Aorta (tissue), 5 donors: ENCODE data around the gene CFAP92. TPM values are rescaled to one million over a fixed set of nuclear protein-coding genes. Genes with fewer than 3 reads are reported as not detected.

ENCODE experiments used
- ATAC-seq: fragments of 200-7000 bp; cut with Tn5 transposase; one replicate; pipeline ENCODE4 v1.9.1; 2022; ENCODE audit warnings: moderate library complexity; ENCODE audit not compliant: low FRiP score
- DNase-seq, 2 donors: peaks; one replicate each; pipeline ENCODE4 v3.0.0-alpha.2; 2020
- H3K27ac ChIP-seq, 2 donors: one replicate each; pipeline ENCODE4 v1.5.1; 2013; ENCODE audit warnings: low read length in 2 of 2, mild to moderate bottlenecking in 2 of 2, moderate library complexity in 2 of 2, control low read depth in 1 of 2, inconsistent platforms in 1 of 2, low read depth in 1 of 2
- H3K27me3 ChIP-seq, 2 donors: one replicate each; pipeline ENCODE4 v1.6.1; 2013; ENCODE audit warnings: control low read depth in 1 of 2, low read length in 1 of 2, mild to moderate bottlenecking in 1 of 2, moderate library complexity in 1 of 2; ENCODE audit not compliant: insufficient read depth in 2 of 2, control insufficient read depth in 1 of 2
- H3K36me3 ChIP-seq, 2 donors: one replicate each; pipeline ENCODE4 v1.6.1; 2013; ENCODE audit warnings: control low read depth in 1 of 2, low read length in 1 of 2, mild to moderate bottlenecking in 1 of 2; ENCODE audit not compliant: insufficient read depth in 2 of 2, control insufficient read depth in 1 of 2
- H3K4me1 ChIP-seq, 2 donors: one replicate each; pipeline ENCODE4 v1.6.1; 2013; ENCODE audit warnings: low read length in 2 of 2, control low read depth in 1 of 2, mild to moderate bottlenecking in 1 of 2, moderate library complexity in 1 of 2; ENCODE audit not compliant: insufficient read depth in 2 of 2, control insufficient read depth in 1 of 2
- H3K4me3 ChIP-seq, 2 donors: one replicate each; pipeline ENCODE4 v1.5.1; 2013; ENCODE audit warnings: low read length in 2 of 2, control low read depth in 1 of 2, mild to moderate bottlenecking in 1 of 2
- H3K9me3 ChIP-seq: one replicate; pipeline ENCODE4 v1.6.1; 2013; ENCODE audit warnings: mild to moderate bottlenecking, low read length; ENCODE audit not compliant: control insufficient read depth
- WGBS, 2 donors: extraction: QIAGEN DNeasy Blood & Tissue Kit; methylation state at CpG; one replicate each; pipeline ENCODE4 v1.1.7; 2013; 5-methylcytosine and 5-hydroxymethylcytosine counted together
- intact Hi-C, 2 donors: fragments of 100-400 bp; cut with DNase I; formaldehyde crosslinking; loops; one replicate each; pipeline versions ENCODE4 v1.14.2 to v1.15.0; 2022
- polyA plus RNA-seq, 2 donors: library from polyadenylated mRNA; stranded (reverse); fragments of 200-250 nt; gene quantifications; one replicate each; pipeline ENCODE4 v1.2.3, GENCODE V29; 2013
- total RNA-seq, 2 donors: library from RNA; stranded (reverse); fragmentation: NEBNext Ultra II Directional; extraction: Animal tissue kit (Norgen Biotek cat#: 25700); gene quantifications; one replicate each; pipeline ENCODE4 v1.2.1, GENCODE V29; 2021
- donor health status: healthy with polysubstance abuse.
- donor health status: Bipolar disorder and iron deficiency.
- donor health status: DM: no; HTN: no; CAD: no.
- donor health status: DM: no; HTN: no; CAD: no.
- donor health status: DM: yes; HTN: yes; CAD: no.

CFAP92 gene
- total and polyA plus RNA-seq, 4 donors: 0.62 to 1.2 TPM; not detected in 2

DNA sequence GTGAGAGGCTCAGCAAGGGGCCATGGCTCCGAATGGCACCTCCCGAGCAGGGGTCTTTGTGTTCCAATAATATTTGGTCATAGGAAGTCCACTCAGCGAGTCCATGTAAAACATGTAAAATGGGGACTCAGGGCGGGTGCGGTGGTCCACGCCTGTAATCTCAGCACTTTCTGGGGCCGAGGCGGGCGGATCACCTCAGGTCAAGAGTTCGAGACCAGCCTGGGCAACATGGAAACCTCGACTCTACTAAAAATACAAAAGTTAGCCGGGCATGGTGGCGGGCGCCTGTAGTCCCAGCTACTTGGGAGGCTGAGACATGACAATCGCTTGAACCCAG lies 33.6 kb upstream of the CFAP92 start:
- Histone ChIP-seq H3K4me1 (no peaks in the 10 kb centered on the region), H3K36me3 (no peaks in the 10 kb centered on the region), H3K9me3 (no peaks in the 10 kb centered on the region), H3K4me3 (peak overlapping the region; percentile 4 to 27), H3K27ac (no peak overlapping the region), H3K27me3 (no peaks in the 10 kb centered on the region)
- no peak for ATAC-seq
- 72 to 78% methylated on average over 15 of the region's 15 CpGs for WGBS, 2 donors
- intact Hi-C loops: no loop called here
- no peak for DNase-seq

DNA sequence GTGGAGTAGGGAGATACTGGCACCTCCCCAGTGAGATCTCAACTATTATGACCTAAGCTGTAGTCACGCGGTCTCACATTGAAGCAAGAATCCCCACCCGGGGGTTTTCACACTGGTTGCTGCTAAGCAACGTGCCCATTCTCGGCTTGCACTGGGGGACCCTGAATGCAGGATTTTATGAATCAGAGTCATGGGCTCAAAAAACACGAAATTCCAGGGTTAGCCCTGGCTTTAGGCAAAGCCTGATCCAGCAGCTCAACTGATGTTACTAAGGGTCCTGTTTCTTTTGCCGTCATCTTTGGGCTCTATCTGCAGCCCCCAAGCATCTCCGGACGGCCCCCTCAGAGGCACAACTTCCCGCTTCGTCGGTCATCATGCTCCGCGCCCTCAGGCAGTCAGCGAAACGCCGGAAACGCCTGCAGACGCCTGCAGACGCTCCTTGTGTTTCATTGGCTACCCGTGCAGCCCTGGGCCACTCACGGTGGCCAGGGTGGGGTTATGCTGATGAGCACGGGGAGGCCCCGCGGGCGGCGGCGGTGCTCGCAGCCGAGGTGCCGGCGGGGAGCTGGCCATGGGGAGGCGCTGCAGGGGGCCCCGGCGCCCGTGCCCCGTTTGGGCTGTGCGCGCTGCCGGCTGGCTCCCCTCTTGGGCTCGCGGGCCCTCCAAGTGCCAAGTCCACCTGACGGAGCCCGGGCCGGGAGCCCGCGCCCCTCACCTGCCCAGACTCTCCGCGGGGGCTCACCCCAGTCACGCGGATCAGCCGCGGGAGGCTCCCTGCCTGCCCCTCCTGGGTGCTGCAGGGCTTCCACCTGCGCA lies 33.1 kb upstream of the CFAP92 start:
- ATAC-seq (peak; percentile 94), DNase-seq (peak; percentile 94 to 95)
- Histone ChIP-seq H3K36me3 (no peaks in the 10 kb centered on the region), H3K9me3 (no peaks in the 10 kb centered on the region), H3K4me1 (no peaks in the 10 kb centered on the region), H3K4me3 (peak overlapping the region; percentile 4 to 27), H3K27me3 (no peaks in the 10 kb centered on the region), H3K27ac (no peak overlapping the region)
- WGBS, 2 donors: 4 to 6% methylated on average over 47 to 54 of the region's 54 CpGs
- intact Hi-C loops: no loop called here

DNA sequence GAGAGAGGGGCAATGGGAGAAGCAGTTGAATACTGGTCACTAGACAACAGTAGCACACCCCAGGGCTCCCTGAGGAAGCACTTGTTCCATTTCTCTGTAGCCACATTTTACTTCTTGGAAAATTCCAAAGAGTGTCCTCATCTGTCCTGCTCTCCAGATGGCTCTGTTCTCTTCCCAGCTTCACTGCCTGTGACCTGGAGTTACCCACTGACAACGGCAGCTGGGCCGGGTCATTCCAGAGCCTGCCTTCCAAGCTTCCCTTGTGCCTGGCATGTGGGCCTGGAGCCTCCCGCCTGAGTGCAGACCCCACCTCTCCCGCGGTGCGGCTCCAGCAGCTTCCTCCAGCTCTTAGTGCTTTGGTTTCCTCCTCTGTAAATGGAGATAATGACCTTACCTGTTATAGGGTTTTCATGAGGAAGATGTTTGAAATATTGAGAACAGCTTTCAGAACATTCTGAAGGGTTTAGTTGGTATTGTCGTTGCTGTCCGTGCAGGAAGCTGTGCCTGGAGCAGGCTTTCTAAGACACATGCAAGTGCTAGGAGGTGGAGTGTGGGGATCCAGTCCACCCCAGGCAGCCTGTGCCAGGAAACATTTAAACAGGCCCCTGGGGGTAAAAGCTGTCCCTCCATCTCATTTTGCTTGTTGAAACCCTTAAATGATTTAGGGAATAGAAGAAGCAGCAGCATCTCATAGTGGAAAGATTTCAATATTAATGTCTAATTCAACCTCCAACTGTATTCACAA lies 32.0 kb upstream of the CFAP92 start:
- H3K4me1 ChIP-seq: no peaks in the 10 kb centered on the region
- no peaks in the 10 kb centered on the region for H3K27me3 ChIP-seq
- intact Hi-C loops: no loop called here
- no peak overlapping the region for H3K4me3 ChIP-seq
- no peaks in the 10 kb centered on the region for H3K36me3 ChIP-seq
- ATAC-seq: no peak
- DNase-seq: peak in 1 of 2 donors; percentile 67
- WGBS, 2 donors: 78 to 81% methylated on average over 8 of the region's 8 CpGs
- no peaks in the 10 kb centered on the region for H3K9me3 ChIP-seq
- no peak overlapping the region for H3K27ac ChIP-seq

DNA sequence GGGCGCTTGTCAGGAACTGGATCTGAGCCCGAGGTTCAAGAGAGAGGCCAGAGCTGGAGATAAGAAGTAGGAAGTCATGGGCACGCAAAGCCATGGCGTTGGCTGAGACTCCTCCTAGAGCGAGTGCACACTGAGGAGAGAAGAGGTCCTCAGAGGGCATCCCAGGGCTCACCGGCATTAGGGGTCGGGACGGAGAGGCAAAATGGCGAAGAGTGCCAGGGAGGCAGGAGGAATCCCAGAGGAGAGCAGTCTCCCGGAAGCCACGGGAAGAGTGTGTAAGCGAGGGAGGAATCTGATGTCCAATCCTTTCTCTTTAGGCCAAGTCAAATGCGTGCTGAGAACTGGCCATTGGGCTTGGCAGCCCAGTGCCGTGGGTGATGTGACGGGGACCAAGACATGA lies 31.2 kb upstream of the CFAP92 start:
- H3K27me3 ChIP-seq: no peaks in the 10 kb centered on the region
- ATAC-seq: no peak
- H3K36me3 ChIP-seq: no peaks in the 10 kb centered on the region
- peak in 1 of 2 donors; percentile 44 for DNase-seq
- H3K27ac ChIP-seq: no peak overlapping the region
- WGBS, 2 donors: 87 to 88% methylated on average over 15 of the region's 15 CpGs
- intact Hi-C loops: no loop called here
- no peaks in the 10 kb centered on the region for H3K4me1 ChIP-seq
- no peaks in the 10 kb centered on the region for H3K9me3 ChIP-seq
- no peak overlapping the region for H3K4me3 ChIP-seq

DNA sequence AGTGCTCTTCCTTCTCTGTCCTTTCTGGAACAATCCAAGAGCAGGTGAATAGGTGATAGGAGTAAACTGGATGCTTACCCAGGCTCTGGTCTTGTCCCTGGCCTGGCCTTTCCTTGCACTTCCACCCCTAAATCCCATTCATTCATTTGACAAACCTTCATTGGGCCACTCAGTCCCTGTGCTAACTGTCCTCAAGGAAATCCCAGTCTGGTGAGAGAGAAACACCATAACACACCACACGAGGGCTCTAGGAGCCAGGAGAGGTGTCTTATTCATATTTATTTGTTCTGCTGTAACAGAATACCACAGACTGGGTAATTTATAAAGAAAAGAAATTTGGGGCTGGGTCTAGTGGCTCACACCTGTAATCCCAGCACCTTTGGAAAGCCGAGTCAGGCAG lies 30.0 kb upstream of the CFAP92 start:
- Histone ChIP-seq H3K27me3 (no peaks in the 10 kb centered on the region), H3K4me1 (no peaks in the 10 kb centered on the region), H3K9me3 (no peaks in the 10 kb centered on the region), H3K36me3 (no peaks in the 10 kb centered on the region), H3K4me3 (no peak overlapping the region), H3K27ac (no peak overlapping the region)
- no peak for DNase-seq
- intact Hi-C loops: no loop called here
- ATAC-seq: no peak
- 69 to 76% methylated on average over 2 of the region's 2 CpGs for WGBS, 2 donors

DNA sequence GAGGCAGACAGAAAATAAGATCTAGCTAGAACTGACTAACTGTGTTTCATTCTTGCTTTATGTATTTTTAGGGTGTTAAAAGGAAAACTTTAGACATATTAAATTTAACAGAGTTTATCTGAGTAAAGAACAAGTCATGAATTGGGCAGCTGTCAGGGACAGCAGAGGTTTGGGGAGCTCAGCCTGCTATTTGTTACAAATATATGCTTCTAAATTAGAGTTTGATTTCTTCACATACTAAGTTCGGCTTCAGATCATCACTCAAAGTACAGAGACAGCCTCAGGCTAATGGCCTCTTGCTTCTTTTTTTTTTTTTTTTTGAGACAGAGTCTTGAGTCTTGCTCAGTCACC lies 29.1 kb upstream of the CFAP92 start:
- intact Hi-C loops: no loop called here
- Histone ChIP-seq H3K27ac (no peak overlapping the region), H3K4me1 (no peaks in the 10 kb centered on the region), H3K36me3 (no peaks in the 10 kb centered on the region), H3K4me3 (no peak overlapping the region), H3K27me3 (no peaks in the 10 kb centered on the region), H3K9me3 (no peaks in the 10 kb centered on the region)
- no peak for DNase-seq
- 67 to 84% methylated on average over 1 of the region's 1 CpG for WGBS, 2 donors
- ATAC-seq: no peak

DNA sequence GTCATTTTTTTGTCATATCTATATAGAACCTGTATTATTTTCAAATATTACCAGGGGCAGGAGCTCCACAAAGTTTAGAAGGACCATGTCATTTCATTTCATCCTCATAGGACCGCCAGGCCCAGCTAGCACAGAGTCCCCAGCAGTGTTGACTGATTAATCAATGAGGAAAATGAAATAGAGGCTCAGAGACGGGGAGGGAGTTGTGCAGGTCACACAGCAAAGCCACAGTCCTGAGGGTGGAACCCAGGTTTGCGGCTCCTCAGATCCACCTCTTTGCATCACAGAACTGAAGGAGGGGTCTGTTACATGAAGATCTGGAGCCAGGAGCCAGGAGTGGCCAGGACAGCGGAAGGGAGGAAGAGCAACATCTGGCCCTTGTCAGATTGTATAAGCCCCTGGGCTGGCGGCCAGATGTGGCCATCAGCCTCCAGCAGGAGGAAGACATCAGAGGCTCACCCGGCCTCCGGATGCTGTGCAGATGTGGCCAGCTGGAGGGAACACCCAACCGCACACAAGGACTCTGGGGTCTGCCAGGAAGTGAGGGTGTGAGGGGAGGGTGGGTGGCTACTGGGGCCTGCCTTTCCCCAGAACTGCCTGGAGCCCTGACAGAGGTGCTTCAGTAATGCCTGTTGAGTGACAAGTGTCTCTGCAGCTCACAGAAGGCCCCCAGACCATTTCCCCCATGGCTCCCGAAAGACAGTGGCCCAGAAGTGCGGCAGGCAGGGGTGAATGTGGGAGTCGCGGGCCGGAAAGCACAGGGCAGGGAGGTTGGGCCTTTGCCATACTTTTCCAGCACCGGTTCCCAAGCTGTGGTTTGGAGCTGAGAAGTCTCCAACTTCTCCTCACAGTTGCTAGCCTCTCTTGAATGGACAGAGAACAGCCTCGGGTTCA lies 28.5 kb upstream of the CFAP92 start:
- Histone ChIP-seq H3K27ac (no peak overlapping the region), H3K4me3 (no peak overlapping the region), H3K36me3 (no peaks in the 10 kb centered on the region), H3K4me1 (no peaks in the 10 kb centered on the region), H3K9me3 (no peaks in the 10 kb centered on the region), H3K27me3 (no peaks in the 10 kb centered on the region)
- WGBS, 2 donors: 71 to 77% methylated on average over 15 of the region's 15 CpGs
- DNase-seq: peak; percentile 71 to 76
- intact Hi-C loops: no loop called here
- ATAC-seq: peak; percentile 46

DNA sequence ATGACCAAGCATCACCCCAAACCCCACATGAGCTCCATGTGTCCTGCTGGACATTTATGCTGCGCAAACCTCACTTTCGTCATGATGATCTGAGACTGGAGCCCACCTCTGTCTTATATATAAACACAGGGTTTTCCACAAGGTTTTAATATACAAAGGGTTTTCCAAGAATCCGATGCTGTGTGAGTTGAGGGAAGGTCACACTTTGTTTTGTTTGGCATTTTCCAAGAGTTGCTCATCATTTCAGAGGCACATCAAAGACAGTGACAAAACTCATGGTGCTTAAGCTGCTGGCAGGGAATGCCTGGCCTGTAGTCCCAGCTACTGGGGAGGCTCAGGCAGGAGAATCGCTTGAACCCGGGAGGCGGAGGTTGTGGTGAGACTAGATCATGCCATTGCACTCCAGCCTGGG lies 27.3 kb upstream of the CFAP92 start:
- no peaks in the 10 kb centered on the region for H3K9me3 ChIP-seq
- no peaks in the 10 kb centered on the region for H3K36me3 ChIP-seq
- 85 to 88% methylated on average over 6 of the region's 6 CpGs for WGBS, 2 donors
- DNase-seq (peak in 1 of 2 donors; percentile 9), ATAC-seq (no peak)
- intact Hi-C loops: no loop called here
- H3K27ac ChIP-seq: no peak overlapping the region
- no peaks in the 10 kb centered on the region for H3K27me3 ChIP-seq
- H3K4me1 ChIP-seq: no peaks in the 10 kb centered on the region
- H3K4me3 ChIP-seq: no peak overlapping the region
